Mucosa of rectum (tissue), 2 donors: ENCODE results near the gene SDK1.

Experiments used
- H3K27ac ChIP-seq, 2 donors: one replicate each; pipeline ENCODE4 v1.7.0; 2013; ENCODE audit warnings: inconsistent platforms in 2 of 2, low read depth in 2 of 2, low read length in 2 of 2
- H3K27me3 ChIP-seq, 2 donors: one replicate each; pipeline ENCODE4 v1.7.0; 2013; ENCODE audit warnings: low read length in 2 of 2; ENCODE audit not compliant: control insufficient read depth in 2 of 2, insufficient read depth in 2 of 2
- H3K36me3 ChIP-seq, 2 donors: one replicate each; pipeline ENCODE4 v1.7.0; 2013; ENCODE audit warnings: low read length in 2 of 2; ENCODE audit not compliant: control insufficient read depth in 2 of 2, insufficient read depth in 2 of 2
- H3K4me1 ChIP-seq, 2 donors: one replicate each; pipeline ENCODE4 v1.7.0; 2013; ENCODE audit warnings: low read length in 2 of 2, mild to moderate bottlenecking in 1 of 2; ENCODE audit not compliant: control insufficient read depth in 2 of 2, insufficient read depth in 2 of 2
- H3K4me3 ChIP-seq, 2 donors: one replicate each; pipeline ENCODE4 v1.7.0; 2013; ENCODE audit warnings: low read length in 2 of 2
- H3K9ac ChIP-seq, 2 donors: one replicate each; pipeline ENCODE4 v1.7.0; 2013; ENCODE audit warnings: low read length in 2 of 2, low read depth in 1 of 2, mild to moderate bottlenecking in 1 of 2
- H3K9me3 ChIP-seq, 2 donors: one replicate each; pipeline ENCODE4 v1.7.0; 2013; ENCODE audit warnings: low read length in 2 of 2; ENCODE audit not compliant: control insufficient read depth in 2 of 2
- donor health status: healthy.
- donor health status: Normal muscosa, but diverticular disease.

The SDK1 gene

GRCh38 chr7:3289996-3290395 is 11.1 kb upstream of the SDK1 start:
- peaks cover 0 to 2% of the 10 kb centered on the region in 2 donors for H3K27me3 ChIP-seq
- no peaks in the 10 kb centered on the region for H3K36me3 ChIP-seq
- peaks cover 0 to 3% of the 10 kb centered on the region in 2 donors for H3K4me1 ChIP-seq
- no peak overlapping the region for H3K9ac ChIP-seq
- H3K27ac ChIP-seq: no peak overlapping the region
- no peaks in the 10 kb centered on the region for H3K9me3 ChIP-seq
- no peak overlapping the region for H3K4me3 ChIP-seq

- no peaks in the 10 kb centered on the region for H3K36me3 ChIP-seq
These were observed 8.4 kb upstream of the SDK1 start for GRCh38 chr7:3292694-3293093.

GRCh38 chr7:3294432-3295100 is 6.5 kb upstream of the SDK1 start:
- Histone ChIP-seq H3K4me1 (peaks cover 0 to 3% of the 10 kb centered on the region in 2 donors), H3K9ac (no peak overlapping the region), H3K27me3 (peaks cover 0 to 2% of the 10 kb centered on the region in 2 donors), H3K4me3 (no peak overlapping the region), H3K36me3 (no peaks in the 10 kb centered on the region), H3K27ac (no peak overlapping the region), H3K9me3 (no peaks in the 10 kb centered on the region)

More at GRCh38 chr7:3292694-3293093, 8.4 kb upstream of the SDK1 start:
- H3K27me3 ChIP-seq: peaks cover 0 to 2% of the 10 kb centered on the region in 2 donors
- H3K27ac ChIP-seq: no peak overlapping the region
- no peak overlapping the region for H3K4me3 ChIP-seq
- no peak overlapping the region for H3K9ac ChIP-seq
- peaks cover 0 to 3% of the 10 kb centered on the region in 2 donors for H3K4me1 ChIP-seq
- H3K9me3 ChIP-seq: no peaks in the 10 kb centered on the region

- Histone ChIP-seq H3K36me3 (no peaks in the 10 kb centered on the region), H3K9ac (no peak overlapping the region), H3K4me3 (no peak overlapping the region), H3K9me3 (no peaks in the 10 kb centered on the region), H3K27ac (no peak overlapping the region), H3K4me1 (peaks cover 5 to 7% of the 10 kb centered on the region in 2 donors), H3K27me3 (peaks cover 5 to 7% of the 10 kb centered on the region in 2 donors)
These were observed 3.8 kb upstream of the SDK1 start for GRCh38 chr7:3297105-3297819.

GRCh38 chr7:3300221-3300650 is 816 bp upstream of the SDK1 start:
- no peaks in the 10 kb centered on the region for H3K9me3 ChIP-seq
- H3K4me1 ChIP-seq: peaks cover 3 to 5% of the 10 kb centered on the region in 2 donors
- no peak overlapping the region for H3K9ac ChIP-seq
- no peak overlapping the region for H3K27ac ChIP-seq
- peaks cover 5 to 9% of the 10 kb centered on the region in 2 donors for H3K27me3 ChIP-seq
- H3K36me3 ChIP-seq: no peaks in the 10 kb centered on the region
- H3K4me3 ChIP-seq: peak overlapping the region; percentile 43 to 62

- H3K9me3 ChIP-seq: no peaks in the 10 kb centered on the region
- peaks cover 3 to 5% of the 10 kb centered on the region in 2 donors for H3K4me1 ChIP-seq
- no peak overlapping the region for H3K27ac ChIP-seq
- peak overlapping the region; percentile 26 to 43 for H3K4me3 ChIP-seq
- H3K9ac ChIP-seq: no peak overlapping the region
- H3K27me3 ChIP-seq: peaks cover 5 to 9% of the 10 kb centered on the region in 2 donors
- no peaks in the 10 kb centered on the region for H3K36me3 ChIP-seq
These were observed 338 bp downstream of the SDK1 start for GRCh38 chr7:3301449-3301731.

GRCh38 chr7:3301831-3302618 is 973 bp downstream of the SDK1 start:
- H3K27me3 ChIP-seq: peaks cover 5 to 9% of the 10 kb centered on the region in 2 donors
- peak overlapping the region; percentile 61 to 74 for H3K4me3 ChIP-seq
- peak overlapping the region; percentile 43 to 56 for H3K9ac ChIP-seq
- peaks cover 3 to 5% of the 10 kb centered on the region in 2 donors for H3K4me1 ChIP-seq
- H3K27ac ChIP-seq: peak overlapping the region in 1 of 2 donors; percentile 7
- H3K9me3 ChIP-seq: no peaks in the 10 kb centered on the region
- no peaks in the 10 kb centered on the region for H3K36me3 ChIP-seq

- Histone ChIP-seq H3K36me3 (no peaks in the 10 kb centered on the region), H3K27me3 (peaks cover 5 to 9% of the 10 kb centered on the region in 2 donors), H3K4me3 (peak overlapping the region; percentile 61 to 74), H3K9ac (no peak overlapping the region), H3K9me3 (no peaks in the 10 kb centered on the region), H3K27ac (peak overlapping the region in 1 of 2 donors; percentile 7), H3K4me1 (peaks cover 3 to 5% of the 10 kb centered on the region in 2 donors)
These were observed 1.7 kb downstream of the SDK1 start for GRCh38 chr7:3302681-3303320.

GRCh38 chr7:3304131-3304530 is 3.1 kb downstream of the SDK1 start:
- Histone ChIP-seq H3K9ac (no peak overlapping the region), H3K27ac (no peak overlapping the region), H3K27me3 (peaks cover 5 to 9% of the 10 kb centered on the region in 2 donors), H3K4me1 (peaks cover 3 to 5% of the 10 kb centered on the region in 2 donors), H3K4me3 (no peak overlapping the region), H3K9me3 (no peaks in the 10 kb centered on the region), H3K36me3 (no peaks in the 10 kb centered on the region)
